CD4-positive, alpha-beta T cell (primary cell): ENCODE measurements around the gene HECTD1. TPM values are rescaled to one million over a fixed set of nuclear protein-coding genes. Genes with fewer than 3 reads are reported as not detected.

Experiments
- ATAC-seq: fragments of 200-7000 bp; cut with Tn5 transposase; one replicate; pipeline ENCODE4 v1.10.0; 2022; ENCODE audit warnings: mild to moderate bottlenecking; ENCODE audit not compliant: poor library complexity
- CTCF ChIA-PET: fragments of 350-600 bp; sonication (Branson Sonifier 250); formaldehyde crosslinking; loops from one replicate; lab custom pipeline; 2021; ENCODE audit warnings: antibody characterized with exemption, inconsistent platforms; lab: Charles Lee
- POLR2A ChIA-PET: fragments of 350-600 bp; sonication (Branson Sonifier 250); formaldehyde crosslinking; loops from one replicate; lab custom pipeline; 2021; ENCODE audit warnings: antibody characterized with exemption, inconsistent platforms; lab: Charles Lee
- DNase-seq, 14 experiments: peaks; one replicate each; pipeline ENCODE4 v3.0.0-alpha.2; 2013 to 2020; ENCODE audit warnings: mixed read lengths in 2 of 14
- H3K27ac ChIP-seq, 2 donors: one replicate each; pipeline versions ENCODE4 v1.5.1 to v1.7.0; 2013; ENCODE audit warnings: low read length in 2 of 2, low read depth in 1 of 2, mild to moderate bottlenecking in 1 of 2
- H3K27me3 ChIP-seq, 2 experiments: 1 replicate in 1 of 2; 2 replicates in 1 of 2; pipeline versions ENCODE4 v1.6.1 to v1.7.0; 2013; ENCODE audit warnings: low read length in 2 of 2, control low read depth in 1 of 2, mild to moderate bottlenecking in 1 of 2, moderate library complexity in 1 of 2; ENCODE audit not compliant: insufficient read depth in 2 of 2, control insufficient read depth in 1 of 2
- H3K36me3 ChIP-seq: one replicate; pipeline ENCODE4 v1.6.1; 2013; ENCODE audit warnings: low read length, control low read depth; ENCODE audit not compliant: insufficient read depth
- H3K4me1 ChIP-seq: one replicate; pipeline ENCODE4 v1.6.1; 2013; ENCODE audit warnings: low read length, control low read depth; ENCODE audit not compliant: insufficient read depth
- H3K4me3 ChIP-seq: one replicate; pipeline ENCODE4 v1.5.1; 2013; ENCODE audit warnings: mild to moderate bottlenecking, low read length, moderate library complexity
- H3K9me3 ChIP-seq, 2 experiments: 1 replicate in 1 of 2; 2 replicates in 1 of 2; pipeline versions ENCODE4 v1.6.1 to v1.7.0; 2013; ENCODE audit warnings: low read length in 2 of 2, mild to moderate bottlenecking in 2 of 2, control low read depth in 1 of 2, moderate library complexity in 1 of 2; ENCODE audit not compliant: control insufficient read depth in 1 of 2, insufficient read depth in 1 of 2
- H3K27ac Mint-ChIP-seq: one replicate; pipeline ENCODE4 v1.8.0; 2020; ENCODE audit warnings: mixed read lengths
- H3K27me3 Mint-ChIP-seq: one replicate; pipeline ENCODE4 v1.8.0; 2021; ENCODE audit warnings: mixed read lengths
- H3K36me3 Mint-ChIP-seq: one replicate; pipeline ENCODE4 v1.8.0; 2021; ENCODE audit warnings: low read depth, mixed read lengths
- H3K4me1 Mint-ChIP-seq: one replicate; pipeline ENCODE4 v1.8.0; 2021; ENCODE audit warnings: low read depth, mixed read lengths
- H3K4me3 Mint-ChIP-seq: one replicate; pipeline ENCODE4 v1.8.0; 2020; ENCODE audit warnings: mild to moderate bottlenecking, mixed read lengths
- H3K9me3 Mint-ChIP-seq: one replicate; pipeline ENCODE4 v1.8.0; 2020; ENCODE audit warnings: mixed read lengths
- CTCF ChIP-seq: fragments of 200-600 bp; IDR thresholded peaks from one replicate; pipeline ENCODE4 v1.8.0; 2022; ENCODE audit warnings: antibody characterized with exemption, mild to moderate bottlenecking
- intact Hi-C, 2 experiments: fragments of 100-400 bp; cut with DNase I in 1 of 2; cut with micrococcal nuclease in 1 of 2; formaldehyde crosslinking; loops; one replicate each; pipeline versions ENCODE4 v1.15.1 to v1.9.0; 2023 to 2025; cut with DNase I, micrococcal nuclease
- total RNA-seq, 174 experiments: library from RNA in 2 of 174; stranded (reverse) in 2 of 174; gene quantifications; one replicate each; pipeline ENCODE4 v1.2.3 and lab custom pipeline; 2021 to 2026

Gene HECTD1
- total RNA-seq, 2 experiments from 2014 or later: 162 to 168 TPM

- intact Hi-C loops: no loop called here
- Mint-ChIP-seq H3K36me3 (peaks cover 72% of the 10 kb centered on the region), H3K9me3 (no peaks in the 10 kb centered on the region), H3K4me3 (no peak overlapping the region), H3K4me1 (peaks cover 33% of the 10 kb centered on the region), H3K27ac (no peak overlapping the region), H3K27me3 (no peaks in the 10 kb centered on the region)
- DNase-seq (no peak), ATAC-seq (no peak)
- POLR2A ChIA-PET: interaction anchor here (1.2 kb wide), 1 partner anchor 85 kb away, joined by 3 read pairs; no protein-coding TSS in a partner anchor
- Histone ChIP-seq H3K27me3 (no peaks in the 10 kb centered on the region), H3K36me3 (peaks cover 49% of the 10 kb centered on the region), H3K4me3 (no peak overlapping the region), H3K27ac (no peak overlapping the region), H3K9me3 (no peaks in the 10 kb centered on the region), H3K4me1 (peaks cover 9% of the 10 kb centered on the region)
- TF ChIP-seq CTCF: no peak
- CTCF ChIA-PET: no interaction called here
Observed at GRCh38 chr14:31122921-31123320, 84.7 kb downstream of the HECTD1 start.

- peaks cover 29% of the 10 kb centered on the region for H3K4me1 Mint-ChIP-seq
Observed at GRCh38 chr14:31122098-31122611, 85.4 kb downstream of the HECTD1 start.

GRCh38 chr14:31118892-31119291, 88.7 kb downstream of the HECTD1 start:
- TF ChIP-seq CTCF: no peak
- H3K27me3 Mint-ChIP-seq: no peaks in the 10 kb centered on the region
- no peaks in the 10 kb centered on the region for H3K9me3 Mint-ChIP-seq
- H3K4me3 ChIP-seq: no peak overlapping the region
- no peaks in the 10 kb centered on the region for H3K9me3 ChIP-seq
- H3K27ac Mint-ChIP-seq: no peak overlapping the region
- no peaks in the 10 kb centered on the region for H3K27me3 ChIP-seq
- intact Hi-C loops: loop anchor here in 1 of 2 experiments (10.0 kb wide), 1 partner anchor 86 kb away; the partner anchor contains the start of gene HECTD1
- no peaks in the 10 kb centered on the region for H3K4me1 ChIP-seq
- no peak for DNase-seq
- no peak overlapping the region for H3K4me3 Mint-ChIP-seq
- no peak for ATAC-seq
- H3K27ac ChIP-seq: no peak overlapping the region
- ChIA-PET POLR2A (no interaction called here), CTCF (interaction anchor here (1.8 kb wide), 1 partner anchor 9 kb away, joined by 3 read pairs; no protein-coding TSS in a partner anchor)
- peaks cover 87% of the 10 kb centered on the region for H3K36me3 Mint-ChIP-seq
- H3K36me3 ChIP-seq: peaks cover 85% of the 10 kb centered on the region
- H3K4me1 Mint-ChIP-seq: peaks cover 14% of the 10 kb centered on the region

More at GRCh38 chr14:31122098-31122611, 85.4 kb downstream of the HECTD1 start:
- TF ChIP-seq CTCF: no peak
- ATAC-seq (no peak), DNase-seq (no peak)
- Mint-ChIP-seq H3K4me3 (no peak overlapping the region), H3K27me3 (no peaks in the 10 kb centered on the region), H3K9me3 (no peaks in the 10 kb centered on the region), H3K27ac (no peak overlapping the region), H3K36me3 (peaks cover 73% of the 10 kb centered on the region)
- ChIA-PET CTCF (no interaction called here), POLR2A (interaction anchor here (1.2 kb wide), 1 partner anchor 86 kb away, joined by 3 read pairs; no protein-coding TSS in a partner anchor)
- peaks cover 9% of the 10 kb centered on the region for H3K4me1 ChIP-seq
- no peak overlapping the region for H3K4me3 ChIP-seq
- peaks cover 56% of the 10 kb centered on the region for H3K36me3 ChIP-seq
- intact Hi-C loops: no loop called here
- H3K27me3 ChIP-seq: no peaks in the 10 kb centered on the region
- H3K9me3 ChIP-seq: no peaks in the 10 kb centered on the region
- H3K27ac ChIP-seq: no peak overlapping the region
